SK-N-MC (cell line): ENCODE measurements around the gene IGLL5.

ENCODE experiments used
- EZH2 ChIP-seq: fragments of 200-600 bp; sonication (generic); IDR thresholded peaks from one replicate; pipeline ENCODE4 v1.6.1; 2017; ENCODE audit warnings: antibody characterized with exemption
- POLR2AphosphoS5 ChIP-seq: IDR thresholded peaks from 2 replicates; pipeline ENCODE4 v1.6.1; 2012; ENCODE audit warnings: mild to moderate bottlenecking, low read depth, low read length, borderline replicate concordance

DNA sequence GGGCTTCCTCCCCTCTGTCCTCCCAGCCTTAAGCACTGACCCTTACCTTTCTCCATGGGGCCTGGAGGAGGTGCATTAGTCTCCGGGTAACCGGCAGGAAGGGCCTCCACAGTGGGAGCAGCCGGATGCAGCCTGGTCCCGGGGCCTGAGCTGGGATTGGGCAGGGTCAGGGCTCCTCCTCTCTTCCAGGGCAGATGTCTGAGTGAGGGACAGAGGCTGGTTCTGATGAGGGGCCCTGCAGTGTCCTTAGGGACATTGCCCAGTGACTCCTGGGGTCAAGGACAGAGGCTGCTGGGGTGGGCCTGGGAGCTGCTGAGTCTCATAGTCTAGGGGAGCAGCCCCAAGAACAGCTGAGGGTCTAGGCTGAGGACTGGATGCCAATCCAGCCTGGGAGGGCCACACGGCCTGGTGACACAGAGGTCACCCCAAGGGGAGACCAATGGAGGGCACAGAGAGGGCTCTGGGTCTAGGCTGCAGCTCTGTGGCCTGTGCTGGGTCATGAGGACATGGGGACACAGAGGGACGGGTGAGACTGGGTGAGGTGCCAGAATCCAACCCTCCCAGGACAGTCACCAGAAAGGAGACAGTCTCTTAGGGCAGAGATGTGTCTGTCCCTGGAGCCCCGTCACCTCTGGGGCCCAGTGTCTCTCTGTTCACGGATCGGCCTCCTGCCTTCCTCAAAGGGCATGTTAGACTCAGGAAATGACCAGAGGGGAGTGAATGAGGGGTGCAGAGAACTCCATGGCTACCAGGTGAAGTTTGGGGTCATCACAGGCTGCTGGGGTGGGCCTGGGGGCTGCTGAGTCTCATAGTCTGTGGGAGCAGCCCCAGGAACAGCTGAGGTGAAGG is 6.5 kb downstream of the IGLL5 start:
- TF ChIP-seq POLR2AphosphoS5 (no peak), EZH2 (no peak)
